Thyroid gland (tissue), 4 donors: ENCODE data around the gene ANO2. TPM values are rescaled to one million over a fixed set of nuclear protein-coding genes. Genes with fewer than 3 reads are reported as not detected.

Source experiments
- DNase-seq, 2 donors: peaks; one replicate each; pipeline ENCODE4 v3.0.0-alpha.2; 2019
- H3K27ac ChIP-seq, 3 donors: fragments of 200-600 bp; sonication (generic); 1 replicate in 2 of 3; 2 replicates in 1 of 3; pipeline ENCODE4 v1.5.1; 2016 to 2019; ENCODE audit warnings: mild to moderate bottlenecking in 1 of 3, moderate library complexity in 1 of 3
- H3K27me3 ChIP-seq: fragments of 200-600 bp; sonication (generic); one replicate; pipeline ENCODE4 v1.5.1; 2019
- H3K36me3 ChIP-seq, 2 donors: fragments of 200-600 bp; sonication (generic); one replicate each; pipeline ENCODE4 v1.5.1; 2016 to 2019
- H3K4me1 ChIP-seq, 2 donors: fragments of 200-600 bp; sonication (generic); one replicate each; pipeline ENCODE4 v1.5.1; 2017 to 2019
- H3K4me3 ChIP-seq, 3 donors: fragments of 200-600 bp; sonication (generic); replicated peaks in 1 of 3; 1 replicate in 2 of 3; 2 replicates in 1 of 3; pipeline ENCODE4 v1.5.1; 2016; ENCODE audit warnings: mild to moderate bottlenecking in 1 of 3
- H3K9me3 ChIP-seq: fragments of 200-600 bp; sonication (generic); one replicate; pipeline ENCODE4 v1.5.1; 2017
- CTCF ChIP-seq, 6 experiments: fragments of 200-600 bp in 3 of 6; fragments of 450-650 bp in 3 of 6; sonication (generic) in 3 of 6; IDR thresholded peaks; one replicate each; pipeline ENCODE4 v1.5.1; 2016 to 2019; ENCODE audit warnings: antibody characterized with exemption in 6 of 6, mild to moderate bottlenecking in 2 of 6, inconsistent platforms in 1 of 6, moderate library complexity in 1 of 6
- POLR2A ChIP-seq, 2 donors: fragments of 450-650 bp; IDR thresholded peaks; one replicate each; pipeline ENCODE4 v1.6.1; 2017; ENCODE audit warnings: antibody characterized with exemption in 2 of 2, mild to moderate bottlenecking in 2 of 2, moderate library complexity in 1 of 2
- WGBS, 2 donors: methylation state at CpG; one replicate each; pipeline ENCODE4 v1.1.5; 2017; 5-methylcytosine and 5-hydroxymethylcytosine counted together
- intact Hi-C: fragments of 100-400 bp; cut with DNase I; formaldehyde crosslinking; loops from one replicate; pipeline ENCODE4 v1.15.1; 2023
- total RNA-seq, 4 donors: library from RNA; depleted of rRNA; stranded (reverse); fragments of >200 nt; gene quantifications; one replicate each; pipeline ENCODE4 v1.2.3, GENCODE V29; 2016

The ANO2 gene
- total RNA-seq, 4 donors from 2014 or later = 0.78 to 7.0 (median 2.2) TPM

- Histone ChIP-seq H3K4me3 (no peak overlapping the region), H3K4me1 (no peaks in the 10 kb centered on the region), H3K9me3 (no peaks in the 10 kb centered on the region), H3K36me3 (no peaks in the 10 kb centered on the region), H3K27ac (no peak overlapping the region), H3K27me3 (no peaks in the 10 kb centered on the region)
- 59 to 66% methylated on average over 8 of the region's 8 CpGs for WGBS, 2 donors
- TF ChIP-seq CTCF (IDR thresholded peaks at IDR 0.05) (no peak), POLR2A (IDR thresholded peaks at IDR 0.05) (no peak)
- DNase-seq = no peak
- intact Hi-C loops = no loop called here
These were observed 62.4 kb downstream of the ANO2 start for GRCh38 chr12:5882511-5883190.

GRCh38 chr12:5881666-5882065, 63.4 kb downstream of the ANO2 start:
- Histone ChIP-seq H3K4me3 (no peak overlapping the region), H3K27ac (no peak overlapping the region), H3K9me3 (no peaks in the 10 kb centered on the region), H3K27me3 (no peaks in the 10 kb centered on the region), H3K4me1 (no peaks in the 10 kb centered on the region), H3K36me3 (no peaks in the 10 kb centered on the region)
- intact Hi-C loops = no loop called here
- DNase-seq = no peak
- TF ChIP-seq CTCF (IDR thresholded peaks at IDR 0.05) (no peak), POLR2A (IDR thresholded peaks at IDR 0.05) (no peak)

GRCh38 chr12:5881101-5881606, 63.9 kb downstream of the ANO2 start:
- H3K27ac ChIP-seq = no peak overlapping the region
- H3K36me3 ChIP-seq = no peaks in the 10 kb centered on the region
- intact Hi-C loops = no loop called here
- H3K9me3 ChIP-seq = no peaks in the 10 kb centered on the region
- TF ChIP-seq POLR2A (IDR thresholded peaks at IDR 0.05) (no peak), CTCF (IDR thresholded peaks at IDR 0.05) (no peak)
- no peak overlapping the region for H3K4me3 ChIP-seq
- WGBS, 2 donors = 85 to 88% methylated on average over 1 of the region's 1 CpG
- DNase-seq = no peak
- H3K4me1 ChIP-seq = no peaks in the 10 kb centered on the region
- no peaks in the 10 kb centered on the region for H3K27me3 ChIP-seq

GRCh38 chr12:5875851-5876250, 69.2 kb downstream of the ANO2 start:
- H3K9me3 ChIP-seq = no peaks in the 10 kb centered on the region
- 78 to 84% methylated on average over 4 of the region's 4 CpGs for WGBS, 2 donors
- no peak for TF ChIP-seq CTCF (IDR thresholded peaks at IDR 0.05)
- no peak for TF ChIP-seq POLR2A (IDR thresholded peaks at IDR 0.05)
- intact Hi-C loops = no loop called here
- H3K36me3 ChIP-seq = no peaks in the 10 kb centered on the region
- H3K4me3 ChIP-seq = no peak overlapping the region
- H3K4me1 ChIP-seq = no peaks in the 10 kb centered on the region
- no peak overlapping the region for H3K27ac ChIP-seq
- no peak for DNase-seq
- no peaks in the 10 kb centered on the region for H3K27me3 ChIP-seq

GRCh38 chr12:5874514-5874913, 70.5 kb downstream of the ANO2 start:
- H3K36me3 ChIP-seq = no peaks in the 10 kb centered on the region
- H3K27ac ChIP-seq = no peak overlapping the region
- no peaks in the 10 kb centered on the region for H3K9me3 ChIP-seq
- DNase-seq = no peak
- no peak overlapping the region for H3K4me3 ChIP-seq
- no peaks in the 10 kb centered on the region for H3K27me3 ChIP-seq
- WGBS, 2 donors = 86 to 87% methylated on average over 8 of the region's 8 CpGs
- TF ChIP-seq POLR2A (IDR thresholded peaks at IDR 0.05) (no peak), CTCF (IDR thresholded peaks at IDR 0.05) (no peak)
- intact Hi-C loops = no loop called here
- no peaks in the 10 kb centered on the region for H3K4me1 ChIP-seq
